GM20431 (cell line): ENCODE measurements around the gene IRF1.
"Not testable (repeated sequence)": the region's sequence is repeated elsewhere in the genome, so short reads cannot be mapped to it uniquely, and the experiment has no call there.

Experiments
- in situ Hi-C: fragments of 300-500 bp; cut with MseI, MboI; formaldehyde crosslinking; loops from one replicate; pipeline ENCODE4 v1.15.0; 2020; ENCODE audit warnings: low sequenced_read_pairs; ENCODE audit not compliant: unreplicated experiment

IRF1 gene

DNA sequence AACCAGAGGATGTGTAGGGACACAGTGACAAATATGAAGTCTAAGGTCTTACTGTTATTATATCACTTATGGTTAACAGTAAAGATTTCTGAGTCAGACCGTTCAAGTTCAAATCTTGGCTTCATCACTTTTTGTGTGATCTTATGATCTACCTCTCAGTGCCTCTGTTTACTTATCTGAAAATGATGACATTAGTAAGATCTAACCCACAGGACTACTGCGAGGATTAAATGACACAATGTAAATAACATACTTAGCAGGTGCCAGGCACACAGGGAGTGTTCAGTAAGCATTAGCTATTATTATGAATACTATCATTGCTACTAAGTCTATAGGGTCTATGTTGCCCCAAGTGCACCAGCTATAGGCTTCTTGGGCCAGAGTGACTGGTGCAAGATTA, 2.0 kb downstream of the IRF1 start:
- in situ Hi-C loops: no loop called here

DNA sequence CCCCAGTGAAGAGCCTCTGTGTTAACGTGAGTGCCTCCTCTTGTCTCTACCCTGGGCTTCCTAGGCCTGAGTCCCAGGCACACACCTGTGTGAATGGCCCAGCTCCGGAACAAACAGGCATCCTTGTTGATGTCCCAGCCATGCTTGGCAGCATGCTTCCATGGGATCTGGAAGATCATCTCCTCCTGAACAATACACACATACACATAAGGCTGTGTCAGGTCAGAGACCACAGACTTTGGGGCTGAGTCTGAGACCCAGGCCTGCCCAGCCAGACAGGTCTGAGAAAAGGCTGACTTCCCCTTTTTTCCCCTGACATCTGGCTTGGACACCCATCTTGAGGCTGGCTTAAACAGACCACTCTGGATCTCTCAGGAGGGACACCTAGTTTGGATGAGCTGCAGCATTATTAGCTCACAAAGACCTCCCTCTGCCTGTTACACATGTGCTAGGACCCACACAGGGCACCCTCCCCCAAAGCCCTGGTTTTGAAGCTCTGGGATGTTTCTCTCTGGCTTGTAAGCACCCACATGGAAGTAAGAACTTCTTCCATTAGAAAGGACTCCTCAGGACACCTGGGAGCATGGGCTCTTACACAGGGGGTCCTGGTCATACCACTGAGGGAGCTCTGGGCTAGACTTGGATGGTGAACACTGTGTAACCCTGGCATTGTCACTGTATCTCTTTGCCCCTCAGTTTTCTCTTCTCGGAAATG, 2.6 kb downstream of the IRF1 start:
- in situ Hi-C loops: no loop called here

DNA sequence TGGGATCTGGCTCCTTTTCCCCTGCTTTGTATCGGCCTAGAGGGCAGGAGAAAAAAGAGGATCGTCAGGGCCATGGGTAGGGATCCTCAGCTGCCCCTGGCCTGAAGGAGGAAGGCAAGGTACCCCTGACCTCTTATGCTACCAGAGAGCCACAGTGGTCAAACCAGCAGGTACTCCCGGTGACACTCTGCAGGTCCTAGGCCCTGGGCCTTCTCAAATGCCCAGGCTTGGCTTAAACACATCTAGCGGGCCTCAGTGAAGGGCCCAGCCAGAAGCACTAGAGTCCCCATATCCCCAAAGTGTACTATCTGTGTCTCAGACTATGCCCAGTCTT, 3.5 kb downstream of the IRF1 start:
- in situ Hi-C loops: no loop called here

DNA sequence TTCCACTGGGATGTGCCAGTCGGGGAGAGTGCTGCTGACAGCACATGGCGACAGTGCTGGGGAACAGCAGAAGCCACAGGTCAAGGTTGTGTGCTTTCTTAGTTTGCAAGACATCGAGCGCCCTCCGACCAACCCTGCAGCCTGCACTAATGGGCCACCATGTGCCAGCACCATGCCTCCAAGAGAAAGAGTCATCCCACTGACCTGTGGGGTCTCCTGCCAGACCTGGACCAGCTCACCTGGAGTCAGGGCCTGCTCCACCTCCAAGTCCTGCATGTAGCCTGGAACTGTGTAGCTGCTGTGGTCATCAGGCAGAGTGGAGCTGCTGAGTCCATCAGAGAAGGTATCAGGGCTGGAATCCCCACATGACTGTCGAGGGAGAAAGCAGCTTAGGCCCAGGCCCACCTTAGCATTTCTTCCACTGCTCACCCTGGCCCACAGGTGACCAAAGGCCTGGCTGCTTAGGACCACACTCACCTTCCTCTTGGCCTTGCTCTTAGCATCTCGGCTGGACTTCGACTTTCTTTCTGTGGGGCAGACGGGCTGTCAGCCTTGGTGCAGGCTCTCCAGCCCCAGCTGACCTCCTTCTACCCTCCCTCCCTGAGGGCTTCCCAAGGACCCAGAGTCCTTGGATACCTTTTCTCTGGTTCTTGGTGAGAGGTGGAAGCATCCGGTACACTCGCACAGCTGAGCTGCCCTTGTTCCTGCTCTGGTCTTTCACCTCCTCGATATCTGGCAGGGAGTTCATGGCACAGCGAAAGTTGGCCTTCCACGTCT, 4.1 kb downstream of the IRF1 start:
- in situ Hi-C loops: no loop called here

DNA sequence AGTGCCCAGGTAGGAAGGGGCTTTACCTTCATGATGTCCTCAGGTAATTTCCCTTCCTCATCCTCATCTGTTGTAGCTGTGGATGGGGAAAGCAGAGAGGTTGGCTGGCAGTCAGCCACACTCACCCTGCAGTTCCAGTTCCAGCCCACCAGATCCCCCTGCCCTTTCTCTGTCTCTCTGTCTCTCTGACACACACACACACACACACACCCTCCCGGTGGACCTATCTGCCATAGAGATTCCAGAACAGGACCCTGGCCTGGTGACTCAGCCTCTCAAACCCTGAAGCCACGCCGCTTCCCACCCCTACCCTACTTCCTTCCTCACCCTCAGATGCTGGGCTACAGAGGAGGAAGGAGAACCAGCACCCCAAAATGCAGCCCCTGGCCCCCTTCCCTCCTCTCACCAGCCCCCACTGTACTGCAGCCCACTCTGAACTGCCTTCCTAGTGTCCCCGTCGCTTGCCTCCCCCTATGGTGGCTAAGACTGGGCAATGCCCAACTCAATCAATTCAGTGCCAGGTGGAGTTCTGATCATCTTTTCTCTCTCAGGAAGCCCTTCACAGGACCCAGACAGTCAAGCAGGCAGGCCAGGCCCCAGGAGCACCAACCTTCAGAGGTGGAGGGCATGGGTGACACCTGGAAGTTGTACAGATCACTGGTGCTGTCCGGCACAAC, 4.8 kb downstream of the IRF1 start:
- in situ Hi-C loops: no loop called here

DNA sequence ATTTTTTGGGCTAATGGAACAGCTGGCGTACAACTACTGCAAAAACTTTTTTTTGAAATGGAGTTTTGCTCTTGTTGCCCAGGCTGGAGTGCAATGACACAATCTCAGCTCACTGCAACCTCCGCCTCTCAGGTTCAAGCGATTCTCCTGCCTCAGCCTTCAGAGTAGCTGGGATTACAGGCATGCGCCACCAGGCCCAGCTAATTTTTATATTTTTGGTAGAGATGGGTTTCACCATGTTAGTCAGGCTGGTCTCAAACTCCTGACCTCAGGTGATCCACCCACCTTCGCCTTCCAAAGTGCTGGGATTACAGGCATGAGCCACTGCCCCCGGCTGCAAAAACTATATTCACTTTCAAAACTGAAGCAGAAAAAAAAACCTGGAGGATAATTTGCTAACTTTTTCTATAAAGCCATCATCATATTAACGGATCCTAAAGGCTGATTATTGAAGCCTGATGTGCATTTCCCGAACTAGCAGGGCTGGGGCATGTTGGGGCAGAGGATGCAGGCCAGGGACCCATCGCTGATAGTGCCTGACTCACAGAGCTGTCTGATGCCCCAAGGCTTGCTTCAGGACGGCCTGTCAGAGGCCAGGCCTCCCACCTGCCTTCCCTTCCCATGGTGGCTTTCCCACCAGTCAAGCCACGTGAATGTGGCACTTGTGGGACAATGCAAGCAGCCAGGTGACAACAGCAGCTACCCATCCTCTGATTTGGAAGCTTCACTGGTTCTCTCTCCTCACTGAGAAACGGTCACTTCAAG, 5.5 kb downstream of the IRF1 start:
- in situ Hi-C loops: not testable (repeated sequence)

DNA sequence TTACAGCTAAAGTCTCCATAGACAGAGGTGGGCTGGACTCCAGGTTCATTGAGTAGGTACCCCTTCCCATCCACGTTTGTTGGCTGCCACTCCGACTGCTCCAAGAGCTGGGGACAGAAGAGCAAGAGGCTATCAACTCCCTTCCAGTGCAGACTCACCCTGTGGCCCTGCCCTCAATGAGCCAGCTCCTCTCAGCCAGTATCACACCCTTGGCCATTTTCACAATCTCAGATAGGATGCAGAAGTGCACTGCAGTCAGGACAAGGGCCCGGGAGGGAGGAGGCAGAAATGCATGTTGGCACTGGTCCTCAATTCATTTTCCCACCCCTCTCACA, 6.2 kb downstream of the IRF1 start:
- in situ Hi-C loops: no loop called here

DNA sequence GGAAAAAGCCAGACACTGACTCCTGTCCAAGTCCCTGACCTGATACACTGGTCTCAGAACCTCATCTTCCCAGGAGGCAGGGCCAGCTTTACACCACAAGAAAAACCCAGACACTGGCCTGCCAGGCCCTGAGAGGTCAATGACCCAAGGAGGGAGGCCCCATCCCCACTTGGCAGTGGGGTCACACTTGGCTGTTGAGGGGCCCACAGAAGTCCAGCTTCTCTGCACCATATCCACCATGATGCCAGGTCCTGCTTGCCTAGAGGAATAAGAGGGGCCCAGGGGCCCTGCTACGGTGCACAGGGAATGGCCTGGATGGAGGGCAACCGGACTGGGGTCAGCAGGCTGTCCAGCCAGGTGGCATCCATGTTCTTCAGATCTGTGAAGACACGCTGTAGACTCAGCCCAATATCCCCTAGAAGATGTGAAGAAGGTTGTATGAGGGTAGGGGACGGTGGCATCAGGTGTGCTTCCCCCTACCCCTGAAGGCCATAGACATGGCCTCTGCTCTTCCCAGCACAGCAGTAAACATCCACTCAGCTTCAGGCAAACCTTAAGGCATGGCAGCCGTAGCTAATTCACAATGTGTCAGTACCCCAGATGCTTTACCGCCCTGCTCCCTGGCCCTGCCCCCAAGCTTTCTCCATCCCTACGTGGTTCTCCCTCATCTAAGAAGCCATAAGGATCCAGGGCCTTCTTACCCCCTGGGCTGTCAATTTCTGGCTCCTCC, 6.7 kb downstream of the IRF1 start:
- in situ Hi-C loops: no loop called here

DNA sequence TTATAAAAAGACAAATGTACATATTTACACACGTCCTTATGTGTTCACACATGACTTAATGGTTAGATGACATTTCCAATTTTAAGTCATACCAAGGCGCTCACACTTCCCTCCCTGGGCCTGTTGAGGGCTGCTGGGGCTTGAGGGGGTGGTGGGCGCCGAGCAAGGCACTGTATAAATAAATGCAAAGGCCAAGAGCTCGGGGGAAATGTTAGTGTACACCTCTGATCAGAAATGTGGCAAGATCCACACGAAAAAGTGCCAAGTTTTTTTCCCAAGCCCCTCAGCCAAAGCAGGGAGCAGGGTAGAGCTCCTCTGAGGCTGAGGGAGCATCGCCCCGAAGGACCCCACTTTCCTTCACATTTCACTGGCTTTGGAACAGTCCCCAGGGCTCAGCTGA, 7.5 kb downstream of the IRF1 start:
- in situ Hi-C loops: no loop called here

DNA sequence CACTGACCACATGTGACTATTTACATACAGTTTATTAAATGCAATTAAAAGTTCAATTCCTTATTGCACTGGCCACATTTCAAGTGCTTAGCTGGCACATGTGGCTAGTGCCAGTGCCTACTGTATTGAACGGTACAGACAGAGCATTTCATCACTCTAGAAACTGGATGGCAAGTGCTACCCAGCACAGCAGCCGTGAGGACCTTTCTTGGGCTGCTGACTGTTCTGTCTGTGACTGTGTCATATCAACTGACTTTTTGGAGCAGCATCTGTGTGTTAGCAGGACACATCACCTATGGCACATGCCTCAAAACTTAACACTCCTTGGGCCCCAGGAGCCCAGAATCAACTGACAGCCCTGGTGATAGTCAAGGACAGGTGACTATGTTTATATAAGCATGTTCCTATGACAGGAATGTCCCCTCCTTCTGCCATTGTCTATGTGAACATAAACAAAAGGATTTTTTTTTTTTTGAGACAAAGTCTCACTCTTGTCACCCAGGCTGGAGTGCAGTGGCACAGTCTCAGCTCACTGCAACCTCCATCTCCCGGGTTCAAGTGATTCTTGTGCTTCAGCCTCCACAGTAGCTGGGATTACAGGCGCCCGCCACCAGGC, 8.9 kb downstream of the IRF1 start:
- in situ Hi-C loops: no loop called here

DNA sequence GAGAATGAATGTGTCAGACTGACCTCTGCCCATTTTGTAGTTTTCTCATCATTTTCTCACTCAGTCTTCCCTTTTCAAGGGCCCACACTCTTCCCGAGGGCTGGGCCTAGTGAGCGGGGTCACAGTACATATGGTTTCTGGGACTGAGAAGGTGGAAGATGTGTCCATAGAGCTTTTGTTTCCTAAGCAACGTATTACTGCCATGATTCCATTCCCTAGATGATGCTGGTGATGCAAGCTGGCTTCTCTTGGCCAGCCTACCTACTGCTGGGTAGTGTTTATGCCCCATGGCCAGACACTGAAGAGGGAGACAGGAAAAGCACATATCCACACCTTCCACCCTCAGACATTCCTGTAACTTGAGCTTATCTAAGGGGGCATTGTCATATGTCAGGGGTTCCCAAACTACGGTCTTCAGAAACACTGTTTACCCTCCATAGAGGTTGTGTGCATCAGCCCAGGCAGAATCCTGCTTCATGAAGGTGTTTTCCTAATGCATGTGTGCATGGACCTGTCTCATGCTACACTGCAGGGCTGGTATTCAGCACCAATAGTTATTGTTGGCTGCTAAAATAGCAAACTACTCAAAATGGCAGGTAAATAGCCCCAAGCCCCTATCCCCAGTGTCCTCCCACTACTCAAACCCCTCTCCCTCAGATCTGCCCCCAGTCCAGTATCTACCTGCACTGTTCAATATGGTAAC, 9.5 kb downstream of the IRF1 start:
- in situ Hi-C loops: no loop called here

DNA sequence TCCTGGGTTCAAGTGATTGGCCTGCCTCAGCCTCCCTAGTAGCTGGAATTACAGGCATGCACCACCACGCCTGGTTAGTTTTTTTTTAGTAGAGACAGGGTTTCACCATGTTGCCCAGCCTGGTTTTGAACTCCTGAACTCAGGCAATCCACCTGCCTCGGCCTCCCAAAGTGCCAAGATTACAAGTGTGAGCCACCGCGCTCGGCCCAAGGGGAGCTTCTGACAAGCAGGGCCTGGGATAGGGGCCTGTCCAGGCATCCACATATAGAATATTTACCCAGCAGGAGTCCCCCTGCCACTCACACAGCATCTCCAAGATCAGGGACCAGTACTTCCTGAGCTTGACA, 10.1 kb downstream of the IRF1 start:
- in situ Hi-C loops: no loop called here

DNA sequence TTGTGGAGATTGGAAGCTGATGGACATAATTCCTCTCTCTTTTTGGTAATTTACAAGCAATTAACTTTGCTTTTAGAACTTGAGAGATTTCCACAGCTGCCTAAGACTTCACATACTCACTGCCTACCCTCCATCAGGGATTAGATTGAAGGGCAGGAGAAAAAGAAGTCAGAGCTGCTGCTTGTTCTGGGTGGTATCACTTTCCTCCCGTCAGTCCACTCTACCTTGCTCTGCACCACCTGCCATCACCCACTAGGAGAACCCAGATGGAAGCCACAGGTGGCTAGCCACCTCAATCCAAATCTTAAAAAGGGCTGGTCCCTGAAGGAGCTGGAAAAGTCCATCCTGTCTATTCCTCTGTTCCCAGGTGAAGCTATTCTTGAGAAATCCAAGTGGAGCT, 10.5 kb downstream of the IRF1 start:
- in situ Hi-C loops: no loop called here

DNA sequence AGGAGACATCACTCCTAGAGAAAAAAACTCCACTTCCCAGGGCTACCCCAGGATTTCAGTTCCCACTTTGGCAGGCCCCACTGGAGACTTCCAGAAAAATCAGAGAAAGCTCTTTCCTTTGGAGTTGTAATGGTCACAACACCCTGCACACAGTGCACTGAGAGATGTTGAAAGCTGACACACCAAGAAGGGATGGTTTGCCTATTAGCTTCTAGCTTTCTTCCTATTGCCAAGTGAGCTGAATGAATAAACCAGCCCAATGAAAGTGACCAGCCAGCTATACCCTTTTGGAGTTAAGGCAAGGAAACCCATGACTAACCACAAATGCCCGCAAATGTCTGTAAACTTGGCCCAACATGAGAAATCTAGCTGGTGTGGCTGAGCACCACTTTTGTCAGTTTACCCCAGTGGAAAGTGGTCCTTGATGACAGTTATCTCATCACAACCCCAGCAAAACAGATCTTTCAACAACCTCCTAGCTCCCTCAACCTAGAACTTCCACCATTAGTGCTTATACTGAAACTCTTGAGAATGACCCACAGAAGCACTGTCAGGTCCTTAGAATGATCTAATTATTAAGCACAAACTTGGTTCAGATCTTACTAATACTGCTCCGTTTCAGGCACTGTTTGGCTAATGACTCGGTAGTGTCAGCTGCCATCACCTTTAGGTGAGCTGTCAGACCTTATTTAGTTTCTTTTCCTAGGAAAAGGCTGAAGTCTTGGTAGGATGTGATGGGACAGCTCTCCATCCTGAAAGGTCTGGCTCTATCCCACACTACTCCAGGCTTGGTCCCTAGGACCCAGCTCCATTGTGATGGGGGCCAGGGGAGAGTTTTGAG, 11.2 kb downstream of the IRF1 start:
- in situ Hi-C loops: no loop called here

DNA sequence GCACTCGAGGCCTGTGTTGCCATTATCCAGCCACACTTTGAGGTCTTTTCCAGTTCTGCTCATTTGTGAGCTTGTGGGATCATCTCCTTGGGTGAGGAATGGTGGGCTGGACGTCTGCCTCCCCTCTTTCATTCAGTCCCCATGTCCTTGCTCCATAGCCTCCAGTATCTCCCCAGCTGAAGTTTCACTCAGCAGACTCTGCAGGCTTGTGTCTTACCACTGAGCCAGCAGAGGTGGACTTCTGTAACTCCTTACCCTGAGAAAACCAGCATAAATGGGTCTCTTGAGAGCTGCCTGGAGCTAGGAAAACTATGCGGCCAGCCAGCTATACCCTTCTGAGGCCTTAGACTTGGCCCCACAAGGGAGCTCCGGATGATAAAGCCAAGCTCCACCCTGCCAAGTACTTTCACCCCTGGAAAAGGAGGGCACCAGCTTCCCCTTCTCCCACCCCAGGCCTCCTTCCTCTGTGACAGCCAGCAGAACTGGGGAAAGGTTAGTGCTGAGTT, 12.2 kb downstream of the IRF1 start:
- in situ Hi-C loops: no loop called here

DNA sequence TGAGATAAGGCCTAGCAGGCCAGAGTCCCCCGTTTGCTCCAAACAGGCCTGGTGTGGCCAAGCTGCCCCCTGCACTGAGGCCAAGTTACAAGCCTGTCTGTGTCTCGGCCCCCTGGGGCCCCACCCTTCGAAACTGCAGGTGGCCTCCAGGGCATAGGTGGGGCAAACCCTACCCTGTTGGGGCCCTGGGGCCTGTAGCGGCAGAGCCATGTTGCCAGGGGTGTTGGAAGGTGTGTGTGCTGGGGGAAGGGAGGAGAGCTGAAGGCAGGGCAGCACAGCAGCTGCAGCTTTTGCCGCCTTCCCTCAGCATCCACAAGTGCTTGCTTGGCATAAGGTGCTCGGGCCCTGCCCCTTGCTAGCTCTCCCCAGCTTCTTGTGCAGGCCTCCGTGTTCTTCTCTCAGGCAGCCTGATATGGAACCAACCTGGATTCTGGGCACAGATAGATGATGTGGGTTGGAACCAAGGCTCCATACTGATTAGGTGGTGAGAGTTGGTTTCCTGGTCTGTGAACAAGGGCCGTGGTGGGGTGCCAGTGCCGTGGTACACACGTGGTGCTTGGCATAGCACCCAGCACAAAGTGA, 12.7 kb downstream of the IRF1 start:
- in situ Hi-C loops: no loop called here

DNA sequence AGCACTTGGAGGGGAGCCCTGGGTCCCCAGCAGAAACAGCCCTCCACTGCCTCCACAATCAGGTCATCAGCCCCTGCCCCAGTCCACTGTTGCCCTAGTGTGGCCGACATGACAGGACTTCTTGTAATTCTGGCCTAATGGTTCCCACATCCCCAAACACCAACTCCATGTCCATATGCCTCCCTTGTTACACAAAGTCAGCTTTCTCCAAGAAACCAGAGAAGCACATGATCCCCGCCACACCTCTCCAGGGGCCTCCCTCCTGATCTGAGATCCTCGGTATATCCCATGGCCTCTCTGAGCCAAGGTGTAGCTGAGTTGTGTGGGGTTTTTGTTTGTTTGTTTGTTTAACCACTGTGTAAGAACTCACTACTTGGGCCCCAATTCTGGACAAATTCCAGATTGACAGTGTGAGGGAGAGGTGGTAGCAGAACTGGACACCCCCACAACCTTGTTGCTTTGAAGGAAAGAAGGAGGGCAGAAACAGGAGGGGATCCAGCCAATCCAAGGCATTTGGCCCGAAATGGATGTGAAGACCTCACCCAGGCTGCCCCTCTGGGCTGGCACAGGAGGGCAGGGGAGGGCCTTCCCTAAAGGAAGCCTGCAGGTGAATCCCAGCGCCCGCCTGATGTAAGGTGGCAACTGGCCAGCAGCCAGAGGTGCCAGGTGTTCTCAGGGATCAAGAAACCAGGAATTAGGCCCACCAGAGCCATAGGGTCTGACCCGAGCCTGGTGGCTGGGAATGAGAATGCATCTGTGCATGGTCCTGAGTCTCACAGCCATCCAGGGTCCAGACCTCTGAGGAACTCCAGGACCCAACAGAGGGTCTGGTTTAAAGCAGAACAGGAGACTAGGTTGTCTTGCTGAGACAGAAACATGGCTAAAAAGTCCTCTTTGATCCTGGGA, 13.4 kb downstream of the IRF1 start:
- in situ Hi-C loops: no loop called here
